GM19043 (cell line): ENCODE results near the gene TACC3.

Source experiments
- ATAC-seq: cut with Tn5 transposase; IDR thresholded peaks from one replicate; pipeline ENCODE4 v1.9.1; 2021; ENCODE audit warnings: low read depth; ENCODE audit not compliant: unreplicated experiment

TACC3 gene

DNA sequence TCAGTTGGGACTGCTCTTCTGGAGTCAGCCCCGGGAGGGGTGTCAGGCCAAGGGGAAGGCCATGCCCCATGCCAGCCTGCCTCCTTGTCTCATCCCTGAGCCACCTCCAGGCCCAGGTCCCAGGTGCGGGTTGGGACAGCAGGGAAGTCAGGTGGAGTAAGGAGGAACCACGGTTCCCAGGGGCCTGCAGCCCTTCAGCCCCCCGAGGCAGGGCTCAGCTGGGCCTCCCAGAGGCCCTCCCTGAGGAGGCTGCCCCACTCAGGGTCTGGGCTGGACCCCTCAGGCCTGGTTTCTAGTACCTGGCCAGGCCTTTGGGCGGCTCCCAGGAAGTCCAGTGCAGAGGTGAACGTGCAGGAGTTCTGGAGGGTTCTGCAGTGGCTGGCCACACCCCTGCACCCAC, 48.4 kb downstream of the TACC3 start:
- ATAC-seq = no peak

DNA sequence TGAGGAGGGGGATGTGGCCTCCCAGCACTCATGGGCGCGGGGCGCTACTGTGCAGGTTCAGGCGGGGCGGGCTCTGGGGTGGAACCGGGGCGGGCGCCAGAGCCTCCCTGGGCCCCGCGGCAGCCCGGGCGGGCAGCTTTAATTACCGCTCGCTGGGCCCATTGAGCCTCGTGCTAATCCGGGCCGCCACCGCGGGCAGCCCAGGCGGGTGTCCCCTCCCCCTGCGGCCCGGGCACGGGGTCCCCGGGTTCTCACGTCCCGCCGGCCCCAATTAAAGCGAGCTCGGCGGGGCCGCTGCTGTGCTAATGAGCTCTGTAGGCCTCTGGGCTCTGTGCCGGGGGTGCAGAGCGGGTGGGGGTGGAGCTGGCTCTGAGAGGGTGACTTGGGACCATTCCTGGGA, 48.9 kb downstream of the TACC3 start:
- ATAC-seq = no peak

DNA sequence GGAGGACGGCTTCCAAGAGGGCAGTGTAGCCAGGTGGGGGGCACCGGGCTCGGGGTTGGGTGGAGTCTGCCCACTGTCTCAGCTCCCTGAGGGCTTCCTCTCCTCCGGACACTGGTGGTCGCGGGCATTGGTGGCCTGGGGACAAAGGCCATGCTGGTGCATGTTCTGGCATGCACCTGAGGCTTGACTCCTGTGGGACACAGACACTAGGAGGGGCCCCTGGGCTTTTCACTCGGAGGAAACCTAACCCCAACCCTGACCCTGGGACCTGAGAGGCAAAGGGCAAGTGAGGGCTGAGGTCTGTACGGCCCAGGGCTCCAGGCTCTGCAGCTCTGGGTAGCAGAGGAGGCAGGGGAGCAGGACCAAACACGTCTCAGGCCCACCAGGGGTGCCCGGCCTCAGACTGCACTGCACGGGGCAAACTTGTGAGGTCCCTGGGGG, 49.5 kb downstream of the TACC3 start:
- ATAC-seq = no peak

DNA sequence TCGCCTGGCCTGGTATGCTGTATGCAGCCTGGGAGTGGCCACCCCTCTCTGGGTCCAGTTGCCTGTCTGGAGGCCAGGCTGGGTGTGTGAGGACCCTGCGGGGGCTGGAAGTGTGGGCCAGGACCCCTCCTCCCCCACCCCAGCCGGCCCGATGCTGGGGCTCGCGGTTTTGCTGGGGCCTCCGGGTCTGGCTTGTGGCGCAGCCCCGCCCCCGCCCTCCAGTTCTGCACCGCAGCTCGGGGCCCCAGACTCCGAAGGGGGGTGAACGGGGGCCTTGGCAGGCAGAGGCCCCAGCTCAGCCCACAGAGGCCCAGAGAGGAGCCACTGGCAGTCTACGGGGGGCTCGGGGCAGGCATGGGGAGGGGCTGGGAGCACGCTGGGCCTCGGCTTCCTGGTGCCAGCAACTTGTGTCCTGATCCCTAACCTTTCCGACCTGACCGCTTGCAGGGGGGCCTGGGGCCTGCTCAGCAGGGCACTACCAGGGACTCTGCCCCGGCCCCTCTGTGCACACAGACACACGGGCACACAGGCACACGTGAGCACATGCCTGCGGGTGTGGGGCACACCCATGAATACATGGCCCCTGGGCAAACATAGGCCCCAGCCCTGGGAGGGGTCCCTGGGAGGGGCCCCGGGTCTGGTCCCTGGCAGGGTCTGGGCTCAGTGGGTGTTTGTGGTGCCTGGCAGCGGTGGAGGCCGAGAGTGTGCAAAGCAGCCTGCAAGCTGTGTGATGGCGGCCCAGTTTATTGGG, 50.4 kb downstream of the TACC3 start:
- no peak for ATAC-seq

GRCh38 chr4:1772853-1773538, 51.7 kb downstream of the TACC3 start:
- no peak for ATAC-seq

DNA sequence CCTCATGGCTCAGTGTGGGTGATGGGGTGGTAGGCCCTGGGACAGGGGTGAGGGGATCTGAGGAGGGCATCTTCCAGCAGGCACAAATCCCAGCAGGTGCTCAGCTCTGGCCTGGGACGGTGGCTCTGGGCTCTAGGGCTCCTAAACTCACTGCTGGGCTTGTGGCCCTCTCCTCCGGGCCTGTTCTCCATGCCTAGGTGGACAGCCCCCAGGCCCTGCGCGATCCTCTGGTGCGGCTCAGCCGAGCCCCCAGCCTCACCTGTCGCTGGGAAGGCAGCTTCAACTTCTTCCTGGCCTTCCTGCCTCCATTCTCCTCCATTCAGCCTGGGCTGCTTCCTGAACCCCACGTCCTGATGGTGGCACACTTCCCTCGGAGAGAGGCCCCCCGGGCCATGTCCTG, 52.4 kb downstream of the TACC3 start:
- ATAC-seq = no peak

- ATAC-seq = no peak
Observed at GRCh38 chr4:1775731-1776500, 54.6 kb downstream of the TACC3 start.

DNA sequence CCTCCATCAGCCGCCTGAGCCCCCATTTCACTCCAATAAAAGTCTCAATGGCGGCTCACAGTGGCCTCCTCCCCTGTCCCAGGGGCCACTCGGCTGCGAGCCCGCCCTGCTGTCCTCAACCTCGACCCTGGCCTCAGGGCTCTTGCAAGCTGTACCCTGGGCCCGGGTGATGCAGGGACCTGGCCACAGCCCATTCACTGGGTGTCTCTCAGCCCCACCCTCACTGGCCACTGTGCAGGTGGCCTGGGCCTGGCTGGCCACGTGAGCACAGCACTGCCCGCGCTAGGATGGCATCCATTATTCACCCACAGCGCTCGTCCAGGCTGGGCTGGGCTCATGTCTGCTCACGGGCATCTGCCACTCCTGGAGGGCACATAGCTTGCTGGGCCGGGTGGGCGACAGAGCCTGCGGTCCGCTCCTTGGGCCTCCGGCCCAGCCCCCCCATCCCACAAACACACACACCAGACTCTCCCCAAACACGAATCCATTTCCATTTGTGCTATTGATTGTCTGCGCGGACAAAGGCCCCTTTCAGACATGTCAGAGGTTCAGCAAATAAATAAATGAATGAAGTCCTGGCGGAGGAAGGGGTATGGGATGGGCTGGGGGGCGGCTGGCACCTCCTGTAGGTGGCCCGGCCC, 55.3 kb downstream of the TACC3 start:
- ATAC-seq = no peak

DNA sequence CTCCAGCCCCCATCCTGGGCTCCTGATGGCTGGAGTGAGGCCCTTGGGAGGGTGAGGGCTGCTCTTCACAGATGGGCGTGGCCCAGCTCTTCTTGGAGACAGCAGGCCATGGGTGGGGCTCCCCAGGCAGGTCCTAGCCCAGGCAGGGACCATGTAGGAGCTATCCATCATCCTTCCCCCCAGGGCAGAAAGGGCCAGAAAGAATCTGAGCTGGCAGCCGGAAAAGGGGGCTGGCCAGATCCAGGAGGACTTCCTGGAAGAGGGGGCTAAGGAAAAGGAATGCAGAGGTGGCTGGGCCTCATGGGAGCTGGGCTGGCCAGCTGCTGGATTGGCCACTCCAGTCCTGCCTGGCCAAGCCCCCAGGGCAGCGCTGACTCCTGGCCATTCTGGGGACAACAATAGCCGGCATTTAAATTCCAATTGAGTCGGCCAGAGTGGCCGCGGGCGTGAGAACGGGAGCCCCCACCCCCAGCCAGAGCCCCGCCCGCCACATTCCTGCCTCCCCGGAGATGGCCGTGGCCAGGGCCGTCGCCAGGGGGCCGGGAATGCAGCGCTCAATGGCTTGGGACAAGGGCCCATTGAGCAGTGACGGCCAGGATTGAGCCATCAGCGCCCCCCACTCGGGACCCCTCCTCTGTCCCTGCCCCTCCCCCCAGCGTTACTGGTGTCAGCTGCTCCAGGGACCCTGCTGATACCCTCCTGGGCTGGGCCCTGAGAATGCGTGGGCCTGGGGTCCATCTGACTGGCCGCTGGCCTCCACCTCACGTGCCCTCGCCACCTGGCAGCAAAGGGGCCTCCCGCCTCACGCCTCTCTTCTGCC, 56.7 kb downstream of the TACC3 start:
- ATAC-seq = no peak

DNA sequence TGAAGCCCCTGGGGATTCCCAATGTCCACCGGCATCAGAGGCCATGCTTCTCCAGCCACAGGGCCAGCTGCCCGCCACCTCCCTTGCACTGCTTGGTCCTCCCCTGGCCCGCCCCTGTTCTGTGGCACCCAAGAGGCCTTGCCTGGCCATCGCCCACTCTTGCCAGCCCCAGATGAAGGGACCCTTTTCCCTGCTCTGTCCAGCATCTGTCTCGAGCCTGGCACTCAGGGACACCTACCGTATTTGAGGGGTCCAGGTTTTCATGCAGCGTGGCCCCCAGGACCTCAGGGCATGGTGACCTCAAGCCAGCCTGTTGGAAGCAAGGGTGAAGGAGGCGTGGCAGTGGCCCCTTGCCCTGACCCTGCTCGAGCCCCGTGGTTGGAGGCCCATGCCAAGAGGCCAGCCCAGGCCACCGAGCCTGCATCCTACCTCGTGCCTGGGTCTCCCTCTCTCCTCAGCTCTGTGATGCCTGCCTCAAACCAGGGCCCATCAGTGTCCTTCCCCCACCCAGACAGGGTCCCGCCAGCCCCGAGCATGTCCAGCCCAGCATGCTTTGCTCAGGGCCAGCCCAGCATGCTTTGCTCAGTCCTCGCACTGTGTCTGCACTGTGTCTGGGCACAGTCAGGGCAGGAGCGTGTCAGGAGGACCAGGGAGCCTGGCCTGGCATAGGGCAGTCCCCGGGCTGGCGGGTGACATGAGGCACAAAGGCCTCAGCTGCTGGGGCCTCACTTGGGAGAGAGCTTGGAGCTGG, 57.5 kb downstream of the TACC3 start:
- no peak for ATAC-seq

DNA sequence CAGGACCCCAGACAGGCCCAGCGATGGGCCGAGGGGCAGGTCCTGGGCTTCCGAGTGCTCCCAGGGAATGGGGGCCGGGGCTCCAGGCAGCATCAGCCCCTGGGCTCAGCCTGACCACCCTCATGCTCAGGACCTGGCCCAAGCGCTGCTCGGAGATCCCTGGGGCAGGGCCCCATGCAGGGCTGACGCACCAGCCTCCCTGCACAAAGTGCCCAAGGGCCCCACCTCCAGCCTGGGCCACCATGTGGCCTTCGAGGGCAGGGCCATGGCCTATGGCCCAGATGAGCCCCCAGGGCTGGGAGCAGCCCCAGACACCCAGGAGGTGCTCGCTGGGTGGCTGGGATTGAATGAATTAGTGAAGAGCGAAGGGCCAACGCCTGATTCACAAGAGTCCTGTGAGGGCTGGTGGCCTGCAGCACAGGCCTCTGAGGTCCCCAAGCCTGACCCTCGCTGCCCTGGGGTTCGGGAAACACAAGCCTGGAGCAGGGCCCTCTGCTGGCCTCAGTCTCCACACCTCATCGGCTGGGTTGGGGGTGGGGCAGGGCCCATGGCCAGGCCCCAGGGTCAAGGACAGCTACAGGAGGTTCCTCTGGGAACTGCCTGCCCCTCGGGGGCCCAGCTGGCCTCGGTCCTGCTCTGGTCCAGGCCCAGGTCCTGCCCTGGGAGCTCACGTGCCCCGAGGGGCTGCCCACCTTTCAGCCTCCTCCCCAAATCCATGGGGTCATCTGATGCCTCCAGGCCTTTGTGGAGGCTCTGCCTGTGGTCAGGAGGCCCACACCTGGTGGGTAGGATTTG, 58.5 kb downstream of the TACC3 start:
- ATAC-seq = no peak

- no peak for ATAC-seq
Observed at GRCh38 chr4:1780435-1780834, 59.1 kb downstream of the TACC3 start.

GRCh38 chr4:1783015-1783414, 61.7 kb downstream of the TACC3 start:
- no peak for ATAC-seq

DNA sequence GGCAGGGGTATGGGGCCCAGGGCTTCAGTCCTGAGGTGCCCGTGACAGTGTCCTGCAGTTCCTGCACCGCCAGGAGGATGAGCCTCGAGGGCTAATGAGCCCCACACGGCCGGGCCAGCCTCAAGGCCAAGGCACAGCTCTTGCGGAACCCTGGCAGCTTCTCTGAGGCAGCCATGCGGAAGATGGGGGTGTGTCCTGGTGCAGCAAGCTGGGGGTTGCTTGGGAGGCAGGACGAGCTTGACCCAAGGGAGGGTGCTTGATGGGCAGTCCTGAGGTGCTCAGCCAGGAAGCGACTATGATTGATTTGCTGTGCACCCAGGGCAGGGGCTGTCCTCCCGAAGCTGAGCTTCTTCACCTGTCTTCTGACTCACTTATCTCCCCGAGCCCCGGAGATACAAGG, 62.6 kb downstream of the TACC3 start:
- ATAC-seq = no peak

DNA sequence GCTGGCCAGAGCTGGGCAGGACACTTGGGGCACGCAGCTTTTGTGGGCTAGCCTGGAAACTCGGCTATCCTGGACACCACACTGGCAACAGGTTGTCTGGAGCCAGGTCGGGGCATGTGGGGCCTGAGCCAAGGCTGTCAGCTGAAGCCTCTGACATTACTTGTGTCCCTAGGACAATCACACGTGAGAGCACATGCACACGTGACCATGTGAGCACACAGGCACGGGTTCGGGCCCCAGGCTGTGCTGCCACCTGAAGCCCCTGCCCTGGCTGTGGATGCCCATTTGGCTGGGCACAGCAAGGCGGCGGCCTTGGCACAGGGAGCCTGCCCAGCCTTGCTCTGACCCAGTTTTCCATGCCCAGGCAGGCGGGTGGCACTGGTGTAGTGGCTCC, 63.1 kb downstream of the TACC3 start:
- ATAC-seq = no peak

DNA sequence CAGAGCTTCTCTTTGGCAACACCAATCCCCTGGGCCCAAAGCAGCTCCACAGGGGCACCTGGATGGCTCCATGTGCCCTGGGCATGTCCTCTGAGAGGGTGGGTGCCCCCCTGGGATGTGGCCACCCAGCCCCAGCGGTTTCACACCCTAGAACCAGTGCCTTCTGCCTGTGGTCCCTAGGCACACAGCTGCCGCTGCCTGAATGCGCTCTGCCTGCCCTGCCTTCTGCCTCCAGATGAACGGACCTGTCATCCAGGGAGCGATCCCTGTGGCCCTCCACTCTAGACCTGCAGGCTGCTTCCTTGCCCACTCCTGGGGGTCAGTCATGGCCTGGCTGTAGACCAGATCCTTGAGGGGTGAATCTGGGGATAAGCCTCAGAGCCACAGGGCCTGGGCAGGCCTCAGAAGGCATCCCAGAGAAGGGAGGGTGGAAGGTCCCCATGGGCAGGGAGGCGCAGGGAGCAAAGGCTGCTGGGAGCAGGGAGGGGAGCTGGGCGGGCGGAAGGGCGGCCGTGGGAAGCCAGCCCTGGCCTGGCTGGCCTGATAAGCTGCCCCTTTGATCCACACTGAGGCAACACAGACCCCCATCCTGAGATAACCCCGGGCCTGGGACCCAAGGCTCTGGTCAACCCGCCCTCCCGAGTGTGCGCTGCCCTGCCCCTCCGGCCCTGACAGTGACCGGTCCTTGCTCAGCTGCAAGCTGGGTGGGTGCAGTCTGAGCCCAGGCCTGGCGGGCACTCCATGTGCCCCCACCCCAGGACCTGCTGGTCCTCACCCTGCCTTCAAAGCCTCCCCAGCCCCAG, 63.7 kb downstream of the TACC3 start:
- no peak for ATAC-seq

GRCh38 chr4:1785592-1785991, 64.3 kb downstream of the TACC3 start:
- ATAC-seq = no peak
